SIG-M5 (cell line): ENCODE measurements around the gene FBLIM1.

Experiments
- DNase-seq: peaks from one replicate; lab custom pipeline; 2025; lab: John Stamatoyannopoulos, UW

The FBLIM1 gene, protein sequence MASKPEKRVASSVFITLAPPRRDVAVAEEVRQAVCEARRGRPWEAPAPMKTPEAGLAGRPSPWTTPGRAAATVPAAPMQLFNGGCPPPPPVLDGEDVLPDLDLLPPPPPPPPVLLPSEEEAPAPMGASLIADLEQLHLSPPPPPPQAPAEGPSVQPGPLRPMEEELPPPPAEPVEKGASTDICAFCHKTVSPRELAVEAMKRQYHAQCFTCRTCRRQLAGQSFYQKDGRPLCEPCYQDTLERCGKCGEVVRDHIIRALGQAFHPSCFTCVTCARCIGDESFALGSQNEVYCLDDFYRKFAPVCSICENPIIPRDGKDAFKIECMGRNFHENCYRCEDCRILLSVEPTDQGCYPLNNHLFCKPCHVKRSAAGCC

DNA sequence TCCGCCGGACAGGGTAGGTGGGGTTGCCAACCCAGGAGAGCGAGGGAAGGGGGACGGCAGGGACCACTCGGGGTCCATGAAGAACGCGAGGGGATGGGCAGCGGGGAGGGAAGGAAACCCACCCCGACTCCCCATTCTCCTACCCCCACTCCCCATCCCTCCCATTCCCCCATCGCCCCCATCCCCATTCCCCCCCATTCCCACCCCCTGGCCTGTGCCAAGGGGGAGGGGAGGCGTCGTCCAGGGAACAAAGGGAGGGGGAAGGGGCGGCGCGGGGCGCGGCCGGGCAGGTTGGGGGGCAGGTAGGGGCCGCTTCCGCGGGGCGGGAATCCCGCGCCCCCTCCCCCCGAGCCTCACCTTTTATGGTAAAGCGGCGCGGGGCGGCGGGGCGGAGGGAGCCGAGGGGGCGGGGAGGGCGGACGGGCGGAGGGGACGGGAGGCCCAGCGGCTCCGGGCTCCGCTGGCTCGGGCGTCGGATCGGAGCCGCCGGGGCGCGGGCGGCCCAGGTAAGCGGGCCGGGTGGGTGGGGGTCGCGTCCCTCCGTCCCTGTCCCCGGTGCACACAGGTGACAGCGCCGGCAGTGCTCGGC lies at the start of gene FBLIM1:
Gene FBLIM1 (plus strand): TSS at position 453 of the 589 bp plus-strand sequence. CDS start 6,189 bp downstream, outside the sequence.
- DNase-seq = no peak

DNA sequence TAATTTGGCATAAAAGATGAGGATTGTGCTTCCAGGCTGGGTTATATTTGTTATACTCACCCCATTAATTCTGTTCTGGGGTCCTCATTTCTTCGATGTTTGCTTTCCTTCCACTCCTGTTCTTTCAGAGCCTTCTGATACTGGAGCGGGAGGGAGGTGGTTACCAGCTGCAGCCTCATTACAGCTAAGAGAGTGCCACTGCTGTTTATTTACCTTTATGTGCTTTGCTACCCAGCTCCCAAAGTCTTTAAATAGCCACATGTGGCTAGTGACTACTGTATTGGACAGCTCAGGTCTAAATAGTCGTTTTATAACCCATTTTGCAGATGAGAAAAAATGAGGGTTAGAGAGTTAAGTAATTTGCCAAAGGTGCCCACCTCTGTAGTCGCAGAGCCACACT lies 49.4 kb upstream of the FBLIM1 start:
- no peak for DNase-seq

DNA sequence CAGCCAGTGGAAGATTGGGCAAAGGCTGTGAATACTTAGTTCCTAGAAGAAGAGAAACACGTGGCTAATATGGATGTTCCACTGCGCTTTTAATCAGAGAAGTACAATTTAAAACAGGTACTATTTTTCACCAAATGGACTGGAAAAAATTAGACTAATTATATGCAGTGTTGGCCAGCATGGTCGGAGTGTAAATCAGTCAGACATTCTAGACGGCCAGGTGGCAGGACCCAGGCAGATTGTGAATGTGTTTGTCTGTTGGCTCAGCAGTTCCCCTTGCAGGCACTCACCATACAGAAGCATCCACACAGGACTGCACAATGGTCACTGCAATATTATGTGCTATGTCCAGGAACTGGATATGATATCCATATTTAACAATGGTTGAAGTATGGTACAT lies 46.4 kb upstream of the FBLIM1 start:
- DNase-seq = no peak

DNA sequence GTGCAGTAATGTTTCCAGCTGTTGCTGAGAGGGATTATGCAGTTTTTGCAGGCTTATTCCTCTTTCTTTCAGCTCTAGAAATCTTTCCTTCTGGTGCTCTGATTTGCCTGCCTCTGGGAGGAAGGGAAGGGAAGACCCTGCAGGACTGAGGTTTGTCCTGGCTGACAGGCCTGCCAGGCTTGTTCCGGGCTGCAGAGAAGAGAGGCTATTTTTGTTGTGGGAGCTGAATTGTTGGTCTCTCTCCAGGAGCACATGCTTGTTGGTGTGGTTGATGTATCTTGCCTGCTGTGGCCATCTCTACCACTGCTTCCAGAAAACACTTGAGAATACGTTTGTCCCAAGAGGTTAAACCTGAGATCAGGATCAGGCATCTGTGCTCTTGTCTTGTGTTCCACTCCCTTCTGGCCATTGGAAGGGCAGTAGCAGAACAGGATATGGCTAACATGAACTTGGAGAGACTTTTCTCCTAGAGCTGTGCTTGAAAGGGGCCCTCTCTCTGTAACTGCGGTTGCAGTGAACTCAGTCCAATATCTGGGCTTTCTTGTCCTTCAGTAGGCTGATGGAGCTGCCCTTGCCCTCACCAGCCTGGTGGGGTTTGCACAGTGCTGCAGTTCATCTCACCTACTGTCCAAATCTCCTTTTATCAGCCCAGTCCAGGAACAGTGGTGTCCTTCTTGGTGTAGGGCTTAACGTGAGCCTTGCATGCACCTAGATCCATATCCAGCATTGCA lies 44.0 kb upstream of the FBLIM1 start:
- no peak for DNase-seq

DNA sequence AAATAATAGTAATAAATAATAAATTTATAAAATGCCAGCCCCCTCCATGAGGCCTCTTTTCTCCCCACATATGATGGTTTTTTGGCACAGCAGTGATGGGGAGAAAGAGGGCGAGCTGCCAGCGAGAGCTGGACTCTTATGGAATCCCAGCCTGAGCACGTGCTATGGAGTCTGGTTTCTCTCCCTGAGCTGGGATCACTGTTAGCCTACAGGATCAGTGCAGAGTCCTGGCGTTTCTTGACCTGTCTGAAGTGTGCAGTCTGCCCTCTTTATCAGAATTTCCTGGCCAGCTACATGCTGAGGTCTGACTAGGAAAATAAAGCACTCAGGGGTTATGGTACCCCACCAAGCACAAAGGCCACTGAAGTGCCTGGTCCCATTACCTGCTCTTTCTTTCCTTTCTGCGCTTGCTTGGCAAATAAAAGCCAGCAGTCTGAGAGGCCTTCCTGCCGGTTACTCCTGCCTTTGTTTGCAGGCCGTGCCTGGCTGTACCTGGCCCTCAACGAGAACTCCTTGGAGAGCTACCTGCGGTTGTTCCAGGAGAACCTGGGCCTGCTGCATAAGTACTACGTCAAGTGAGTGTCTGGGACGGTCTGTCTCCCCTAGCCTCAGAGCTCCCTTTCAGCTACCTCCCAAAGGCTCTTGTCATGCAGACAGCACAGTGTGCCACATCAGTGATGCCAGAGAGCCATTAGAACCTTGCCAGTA lies 41.0 kb upstream of the FBLIM1 start:
- DNase-seq = no peak

DNA sequence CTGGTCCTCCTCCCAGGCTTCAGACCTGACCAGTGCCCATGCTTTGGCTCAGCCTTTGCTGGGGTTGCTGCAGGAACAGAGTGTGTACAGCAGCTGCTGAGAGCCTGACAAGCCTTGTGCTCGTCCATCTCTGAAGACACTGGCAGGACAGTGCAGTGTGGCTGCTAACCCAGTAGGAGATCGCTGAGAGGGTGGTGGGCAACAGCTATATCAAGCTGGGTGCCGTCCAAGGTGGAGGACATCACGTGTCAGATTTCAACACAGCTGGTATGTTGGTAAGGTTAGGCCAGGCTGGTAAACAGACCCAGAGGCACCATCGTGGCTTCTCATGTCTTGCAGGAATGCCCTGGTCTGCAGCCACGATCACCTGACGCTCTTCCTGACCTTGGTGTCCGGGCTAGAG lies 40.4 kb upstream of the FBLIM1 start:
- no peak for DNase-seq

DNA sequence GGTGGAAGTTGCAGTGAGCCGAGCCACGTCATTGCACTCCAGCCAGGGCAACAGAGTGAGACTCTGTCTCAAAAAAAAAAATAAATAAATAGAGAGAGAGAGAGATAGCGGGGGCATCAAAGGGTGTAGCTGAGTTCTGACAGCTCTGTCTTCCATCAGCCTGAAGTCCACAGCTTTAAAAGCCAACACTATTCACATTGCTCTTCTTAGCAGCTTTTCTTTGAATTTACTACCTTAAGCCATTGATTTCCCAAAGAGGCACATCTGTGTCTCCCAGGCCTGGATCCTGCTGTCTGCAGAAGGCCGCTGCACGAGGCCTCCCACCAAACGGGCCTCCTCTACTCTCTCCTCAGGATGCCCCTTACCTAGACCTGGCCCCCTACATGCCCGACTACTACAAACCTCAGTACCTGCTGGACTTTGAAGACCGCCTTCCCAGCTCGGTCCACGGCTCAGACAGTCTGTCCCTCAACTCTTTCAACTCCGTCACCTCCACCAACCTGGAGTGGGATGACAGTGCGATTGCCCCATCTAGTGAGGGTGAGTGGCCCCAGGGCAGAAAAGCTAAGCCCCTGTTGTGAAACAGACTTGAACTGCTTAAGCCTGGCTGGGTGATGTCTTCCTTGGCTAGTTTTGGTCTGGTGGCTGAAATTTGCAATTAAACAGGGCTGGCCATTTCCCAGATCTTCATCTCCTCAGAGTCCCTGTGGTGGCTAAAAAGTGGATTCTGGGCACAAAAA lies 39.0 kb upstream of the FBLIM1 start:
- no peak for DNase-seq

DNA sequence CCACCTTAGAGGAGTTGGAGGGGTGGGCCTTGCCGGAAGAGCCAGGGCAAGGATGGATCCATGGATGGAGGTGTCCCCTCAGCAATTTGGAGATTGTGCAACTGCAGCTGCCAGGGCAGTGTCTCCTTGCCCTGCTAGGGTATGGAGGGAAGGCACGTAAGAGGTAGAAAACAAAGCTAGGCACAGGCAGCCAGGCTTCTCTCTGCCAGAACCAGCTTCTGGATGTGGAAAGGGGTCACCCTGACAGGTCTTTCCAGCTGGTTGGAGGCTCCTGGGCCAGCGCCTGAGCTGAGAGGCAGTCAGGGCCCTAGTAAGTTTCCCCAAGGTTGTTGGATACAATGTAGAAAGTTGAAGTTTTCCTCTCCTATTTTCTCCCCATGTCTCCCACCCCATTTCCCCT lies 37.7 kb upstream of the FBLIM1 start:
- no peak for DNase-seq

DNA sequence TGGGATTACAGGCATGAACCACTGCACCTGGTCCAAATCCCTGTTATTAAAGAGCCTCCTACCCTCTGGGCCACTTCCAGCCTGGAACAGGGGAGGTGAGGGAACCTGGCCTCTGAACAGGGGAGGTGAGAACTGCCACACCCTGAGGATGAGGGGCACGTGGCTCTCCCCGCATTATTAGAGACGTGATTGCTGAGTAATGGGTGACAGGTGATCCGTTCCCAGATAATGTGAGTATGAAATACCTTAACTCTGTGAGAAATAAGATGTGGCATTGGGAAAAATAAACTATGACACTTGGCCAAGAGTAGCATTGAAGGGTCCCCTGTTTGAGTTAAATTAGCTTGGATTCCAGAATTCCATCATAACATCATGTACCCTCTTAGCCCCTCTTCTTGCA lies 36.2 kb upstream of the FBLIM1 start:
- no peak for DNase-seq

DNA sequence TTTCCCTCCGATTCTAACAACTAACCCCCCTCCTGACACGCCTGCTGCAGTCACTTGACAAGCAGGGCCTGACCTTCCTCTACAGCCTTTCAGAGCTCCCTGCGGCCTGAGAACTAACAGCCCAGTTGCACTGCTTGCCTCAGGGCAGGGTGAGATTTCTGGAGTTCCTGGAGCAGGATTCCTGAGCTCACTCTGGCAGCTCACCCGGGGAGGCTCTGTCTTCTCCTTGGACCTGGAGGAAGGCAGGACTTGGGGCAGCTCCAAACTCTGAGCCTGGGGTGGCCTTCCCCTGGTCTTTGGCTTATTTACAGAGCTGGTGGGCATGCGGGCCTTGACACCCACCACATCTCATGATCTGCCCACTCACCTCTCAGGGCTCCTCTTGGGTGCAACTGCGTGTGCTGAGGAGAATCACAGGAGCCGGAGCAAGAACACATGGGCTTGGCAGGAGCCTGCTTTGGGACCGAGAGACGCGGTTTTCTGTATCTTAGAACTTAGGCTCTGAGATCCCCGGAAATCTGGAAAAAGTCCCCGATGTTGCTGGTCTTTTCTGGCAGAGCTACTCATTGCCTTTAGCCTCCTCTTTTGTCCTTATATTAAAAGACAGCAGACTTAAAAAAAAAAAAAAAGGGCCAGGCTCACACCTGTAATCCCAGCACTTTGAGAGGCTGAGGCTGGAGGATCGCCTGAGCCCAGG lies 35.6 kb upstream of the FBLIM1 start:
- DNase-seq = no peak

DNA sequence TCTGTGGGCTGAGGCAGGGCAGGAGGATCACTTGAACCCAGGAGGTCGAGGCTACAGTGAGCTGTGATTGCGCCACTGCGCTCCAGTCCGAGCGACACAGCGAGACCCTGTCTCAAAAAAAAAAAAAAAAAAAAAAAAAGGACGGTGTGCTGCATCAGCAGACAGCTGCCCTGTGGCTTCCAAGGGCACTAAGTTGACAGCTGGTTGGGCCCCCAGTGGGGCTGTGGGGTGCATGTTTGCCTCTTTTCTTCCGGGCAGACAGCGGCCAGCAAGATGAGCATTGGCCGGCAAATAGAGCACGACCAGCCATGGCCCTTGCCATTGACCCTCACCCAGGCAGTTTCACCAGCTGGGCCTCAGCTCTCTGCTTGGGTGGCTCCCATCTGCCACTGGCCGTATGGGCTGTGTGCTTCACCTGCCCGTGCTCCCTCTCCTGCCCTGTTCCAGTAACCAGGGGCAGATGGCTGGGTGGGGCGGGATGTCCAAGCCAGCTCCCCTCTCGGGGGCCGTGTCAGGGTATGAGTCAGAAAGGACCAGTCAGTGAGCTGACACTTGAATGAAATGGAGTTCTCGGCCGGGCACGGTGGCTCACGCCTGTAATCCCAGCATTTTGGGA lies 34.9 kb upstream of the FBLIM1 start:
- DNase-seq = no peak

DNA sequence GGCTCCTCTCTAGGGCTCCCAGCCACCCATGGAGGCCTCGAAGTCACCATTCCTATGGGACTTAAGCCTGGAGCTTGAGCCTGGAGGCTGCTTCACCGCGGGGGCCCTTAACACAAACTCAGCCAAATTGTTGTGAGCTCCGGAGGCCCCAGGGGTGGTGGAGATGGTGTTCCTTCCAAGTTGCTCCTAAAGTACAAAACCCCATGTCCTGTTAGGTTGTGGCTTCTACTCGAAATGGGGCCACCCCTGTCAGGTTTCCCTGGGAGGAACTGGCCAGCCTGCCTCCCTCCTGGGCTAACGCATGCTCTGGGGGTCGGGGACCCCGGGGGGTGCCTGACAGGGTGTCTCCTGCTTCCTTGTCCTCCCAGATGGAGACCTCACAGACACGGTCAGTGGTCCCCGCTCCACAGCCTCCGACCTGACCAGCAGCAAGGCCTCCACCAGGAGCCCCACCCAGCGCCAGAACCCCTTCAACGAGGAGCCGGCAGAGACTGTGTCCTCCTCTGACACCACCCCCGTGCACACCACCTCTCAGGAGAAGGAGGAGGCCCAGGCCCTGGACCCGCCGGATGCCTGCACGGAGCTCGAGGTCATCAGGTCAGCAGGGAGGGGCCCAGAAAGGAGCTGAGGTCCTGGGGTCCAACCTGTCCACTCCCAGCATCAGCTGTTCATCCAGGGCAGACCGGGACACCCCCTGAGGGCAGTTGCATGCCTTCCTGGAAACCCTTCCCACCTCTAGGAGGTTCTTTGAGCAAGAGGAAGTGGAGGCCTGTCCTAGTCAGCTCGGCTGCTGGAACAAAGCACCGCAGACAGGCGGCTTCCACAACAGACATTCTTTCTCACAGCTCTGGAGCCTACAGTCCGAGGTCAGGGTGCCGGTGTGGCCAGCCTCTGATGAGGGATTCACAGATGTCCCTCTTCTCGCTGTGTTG lies 33.4 kb upstream of the FBLIM1 start:
- no peak for DNase-seq

DNA sequence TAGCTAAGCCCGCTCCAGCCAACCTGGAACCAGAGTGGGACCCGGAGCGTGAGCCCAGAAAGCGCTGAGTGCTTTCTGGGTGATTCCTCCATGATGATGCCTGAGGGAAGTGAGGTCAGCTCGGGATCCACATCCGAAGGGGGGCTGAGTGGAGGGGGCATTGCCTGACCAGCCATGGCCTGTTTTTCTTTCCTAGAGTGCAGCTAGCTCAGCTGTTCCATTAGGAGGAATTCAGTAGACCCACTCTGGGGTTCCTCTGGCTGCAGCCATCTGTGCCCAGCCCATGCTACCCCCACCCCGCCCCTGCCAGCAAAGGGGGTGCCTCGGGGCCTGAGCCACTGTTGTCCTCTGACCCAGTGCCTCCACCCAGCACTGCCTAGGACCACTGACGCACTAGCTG lies 32.1 kb upstream of the FBLIM1 start:
- DNase-seq = no peak

DNA sequence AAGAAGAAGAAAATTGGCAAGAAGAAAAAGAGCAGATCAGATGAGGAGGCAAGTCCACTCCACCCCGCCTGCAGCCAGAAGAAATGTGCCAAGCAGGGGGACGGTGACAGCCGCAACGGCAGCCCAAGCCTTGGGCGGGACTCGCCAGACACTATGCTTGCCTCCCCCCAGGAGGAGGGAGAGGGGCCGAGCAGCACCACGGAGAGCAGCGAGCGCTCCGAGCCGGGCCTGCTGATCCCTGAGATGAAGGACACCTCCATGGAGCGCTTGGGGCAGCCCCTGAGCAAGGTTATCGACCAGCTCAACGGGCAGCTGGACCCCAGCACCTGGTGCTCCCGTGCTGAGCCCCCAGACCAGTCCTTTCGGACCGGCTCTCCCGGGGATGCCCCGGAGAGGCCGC lies 31.6 kb upstream of the FBLIM1 start:
- no peak for DNase-seq

DNA sequence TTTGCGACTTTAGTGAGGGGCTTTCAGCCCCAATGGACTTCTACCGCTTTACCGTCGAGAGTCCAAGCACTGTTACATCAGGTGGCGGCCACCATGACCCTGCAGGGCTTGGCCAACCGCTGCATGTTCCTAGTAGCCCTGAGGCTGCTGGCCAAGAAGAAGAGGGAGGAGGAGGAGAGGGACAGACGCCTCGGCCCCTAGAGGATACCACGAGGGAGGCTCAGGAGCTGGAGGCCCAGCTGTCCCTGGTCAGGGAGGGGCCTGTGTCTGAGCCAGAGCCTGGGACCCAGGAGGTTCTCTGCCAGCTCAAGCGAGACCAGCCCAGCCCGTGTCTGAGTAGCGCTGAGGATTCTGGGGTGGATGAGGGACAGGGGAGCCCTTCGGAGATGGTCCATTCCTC lies 31.2 kb upstream of the FBLIM1 start:
- DNase-seq = no peak

DNA sequence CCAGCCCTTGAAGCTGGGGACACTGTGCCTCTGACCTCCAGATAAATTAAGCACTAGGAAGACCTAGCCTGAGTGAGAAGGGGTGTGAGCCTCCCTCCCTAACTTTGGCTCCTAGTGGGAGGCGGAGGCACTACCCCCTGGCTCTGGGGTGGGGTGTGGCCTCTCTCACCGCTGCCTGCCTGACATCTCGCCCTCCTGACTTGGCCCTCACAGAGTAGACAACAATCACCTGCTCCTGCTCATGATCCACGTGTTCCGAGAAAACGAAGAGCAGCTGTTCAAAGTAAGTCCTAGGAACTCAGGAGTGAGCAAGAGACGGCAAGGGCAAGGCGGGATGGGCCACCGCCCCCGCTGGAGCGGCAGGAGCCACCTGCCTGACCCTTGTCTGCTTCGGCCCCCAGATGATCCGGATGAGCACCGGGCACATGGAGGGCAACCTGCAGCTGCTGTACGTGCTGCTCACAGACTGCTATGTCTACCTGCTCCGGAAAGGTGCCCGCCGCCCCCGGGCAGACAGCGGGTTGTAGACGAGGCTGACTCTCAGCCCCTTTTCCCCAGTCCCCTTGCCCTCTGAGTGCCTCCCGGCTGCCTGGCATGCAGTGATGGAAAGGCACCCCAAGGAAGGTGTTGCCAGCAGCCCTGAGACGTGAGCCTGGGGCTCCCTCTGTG lies 30.6 kb upstream of the FBLIM1 start:
- no peak for DNase-seq

DNA sequence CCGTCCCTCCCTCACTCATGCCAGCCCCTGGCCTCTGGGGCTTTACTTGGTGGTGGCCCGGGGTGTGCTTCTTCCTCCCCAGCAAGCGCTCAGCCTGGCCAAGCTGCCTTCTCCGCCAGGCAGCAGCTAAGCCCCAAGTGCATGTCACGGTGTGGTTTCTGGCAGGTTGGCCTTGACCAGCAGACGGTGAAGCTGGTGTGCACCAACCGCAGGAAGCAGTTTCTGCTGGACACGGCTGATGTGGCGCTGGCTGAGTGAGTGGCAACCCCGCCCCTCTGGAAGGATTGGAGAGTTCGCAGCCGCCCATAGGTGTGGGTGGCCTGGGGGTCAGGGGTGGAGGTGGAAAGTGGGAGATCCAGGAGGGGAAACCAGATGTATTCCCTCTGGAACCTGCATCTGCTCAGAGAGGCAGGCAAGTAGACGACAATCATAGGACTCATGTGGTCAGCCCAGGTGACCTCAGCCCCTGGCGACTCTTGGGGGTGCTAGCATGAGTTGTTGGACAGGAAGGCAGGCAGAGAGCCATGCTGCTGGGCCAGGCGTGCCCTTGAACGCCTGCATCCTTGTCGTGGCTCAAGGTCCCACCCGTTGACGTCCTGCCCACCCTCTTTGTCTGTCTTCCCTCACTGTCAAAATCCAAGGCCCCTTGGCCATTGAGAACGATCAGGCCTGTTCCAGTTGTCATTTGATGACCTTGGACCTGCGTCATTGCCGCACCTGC lies 29.5 kb upstream of the FBLIM1 start:
- no peak for DNase-seq

DNA sequence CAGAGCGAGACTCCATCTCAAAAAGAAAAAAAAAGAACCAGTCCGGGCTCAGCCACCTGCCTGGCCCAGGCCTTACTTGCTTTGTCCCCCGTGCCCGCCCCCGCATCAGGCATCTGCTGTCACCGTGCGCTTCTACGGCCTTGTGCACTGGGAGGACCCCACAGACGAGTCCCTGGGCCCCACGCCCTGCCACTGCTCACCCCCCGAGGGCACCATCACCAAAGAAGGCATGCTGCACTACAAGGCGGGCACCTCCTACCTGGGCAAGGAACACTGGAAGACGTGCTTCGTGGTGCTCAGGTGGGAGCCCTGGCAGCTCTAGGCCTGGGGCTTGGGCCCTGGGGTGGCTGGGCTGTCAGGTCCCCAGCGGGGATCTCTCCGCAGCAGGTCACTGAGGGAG lies 28.2 kb upstream of the FBLIM1 start:
- DNase-seq = no peak
